ENCODE measurements around the gene CHST11.

- TF ChIP-seq, protein P1, sequence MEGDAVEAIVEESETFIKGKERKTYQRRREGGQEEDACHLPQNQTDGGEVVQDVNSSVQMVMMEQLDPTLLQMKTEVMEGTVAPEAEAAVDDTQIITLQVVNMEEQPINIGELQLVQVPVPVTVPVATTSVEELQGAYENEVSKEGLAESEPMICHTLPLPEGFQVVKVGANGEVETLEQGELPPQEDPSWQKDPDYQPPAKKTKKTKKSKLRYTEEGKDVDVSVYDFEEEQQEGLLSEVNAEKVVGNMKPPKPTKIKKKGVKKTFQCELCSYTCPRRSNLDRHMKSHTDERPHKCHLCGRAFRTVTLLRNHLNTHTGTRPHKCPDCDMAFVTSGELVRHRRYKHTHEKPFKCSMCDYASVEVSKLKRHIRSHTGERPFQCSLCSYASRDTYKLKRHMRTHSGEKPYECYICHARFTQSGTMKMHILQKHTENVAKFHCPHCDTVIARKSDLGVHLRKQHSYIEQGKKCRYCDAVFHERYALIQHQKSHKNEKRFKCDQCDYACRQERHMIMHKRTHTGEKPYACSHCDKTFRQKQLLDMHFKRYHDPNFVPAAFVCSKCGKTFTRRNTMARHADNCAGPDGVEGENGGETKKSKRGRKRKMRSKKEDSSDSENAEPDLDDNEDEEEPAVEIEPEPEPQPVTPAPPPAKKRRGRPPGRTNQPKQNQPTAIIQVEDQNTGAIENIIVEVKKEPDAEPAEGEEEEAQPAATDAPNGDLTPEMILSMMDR (IDR thresholded peaks at IDR 0.05) = no peak
- TF ChIP-seq POLR2A (IDR thresholded peaks at IDR 0.05) (no peak), EP300 (IDR thresholded peaks at IDR 0.05) (no peak)
These were observed 268.3 kb downstream of the CHST11 start for GRCh38 chr12:104724992-104725585.
